ENCODE measurements around the gene MYO1C. TPM values are rescaled to one million over a fixed set of nuclear protein-coding genes. Genes with fewer than 3 reads are reported as not detected.
A peak's percentile ranks its signal among the peaks of the same experiment; 100 is the strongest.

Gene MYO1C
- total and polyA plus RNA-seq, 9 of the 15 experiments (the other 6 are each of a cell fraction or from before 2014, with no cell fraction given), result 0.46 to 32.5 (median 11.6) TPM

DNA sequence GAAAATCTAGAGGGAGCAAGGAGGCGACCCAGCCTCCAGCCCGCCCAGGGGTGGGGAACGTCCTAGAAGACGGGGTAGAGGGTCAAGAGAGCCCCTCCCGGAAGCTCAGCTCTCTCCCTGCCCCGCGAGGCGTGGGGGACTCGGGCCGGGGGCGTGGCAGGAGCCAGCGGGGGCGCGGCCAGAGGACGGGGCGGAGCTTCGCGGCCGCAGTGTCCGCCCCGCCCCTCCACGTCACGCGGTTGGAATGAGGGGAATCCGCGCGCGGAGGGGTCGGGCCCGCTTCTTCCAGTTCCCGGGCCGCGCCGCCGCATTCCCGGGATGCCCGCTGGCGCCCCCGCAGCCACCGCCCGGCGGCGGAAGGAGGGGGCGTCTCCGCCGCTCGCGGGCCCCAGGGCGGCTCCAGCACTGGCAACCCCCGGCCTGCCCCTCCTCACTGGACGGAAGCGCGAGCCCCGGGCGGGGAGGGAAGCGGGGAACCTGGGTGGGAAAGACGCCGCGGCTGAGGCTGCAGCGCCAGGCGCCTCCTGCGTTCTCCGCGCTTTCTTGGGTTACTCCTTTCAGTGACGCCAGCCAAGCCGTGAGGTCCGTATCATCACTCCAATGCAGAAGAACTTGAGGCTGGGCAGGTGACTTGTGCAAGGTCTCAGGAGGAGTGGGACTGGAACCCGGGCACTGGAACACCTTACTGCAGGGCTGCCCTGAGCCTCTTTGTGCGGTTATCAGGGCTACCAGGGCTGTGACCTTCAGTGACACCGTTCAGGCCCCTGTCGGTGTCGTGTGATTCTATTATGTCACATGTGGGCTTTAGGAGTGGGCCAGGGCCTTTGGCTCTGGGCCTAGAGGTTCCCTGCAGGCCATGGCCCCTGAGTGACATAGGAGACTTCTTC lies 4.3 kb downstream of the MYO1C start (continued):
- TF ChIP-seq, protein P1, sequence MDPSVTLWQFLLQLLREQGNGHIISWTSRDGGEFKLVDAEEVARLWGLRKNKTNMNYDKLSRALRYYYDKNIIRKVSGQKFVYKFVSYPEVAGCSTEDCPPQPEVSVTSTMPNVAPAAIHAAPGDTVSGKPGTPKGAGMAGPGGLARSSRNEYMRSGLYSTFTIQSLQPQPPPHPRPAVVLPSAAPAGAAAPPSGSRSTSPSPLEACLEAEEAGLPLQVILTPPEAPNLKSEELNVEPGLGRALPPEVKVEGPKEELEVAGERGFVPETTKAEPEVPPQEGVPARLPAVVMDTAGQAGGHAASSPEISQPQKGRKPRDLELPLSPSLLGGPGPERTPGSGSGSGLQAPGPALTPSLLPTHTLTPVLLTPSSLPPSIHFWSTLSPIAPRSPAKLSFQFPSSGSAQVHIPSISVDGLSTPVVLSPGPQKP (CRISPR knock-in tag; IDR thresholded peaks at IDR 0.05), result no peak
- TF ChIP-seq TOE1 (IDR thresholded peaks at IDR 0.05; ENCODE audit: borderline replicate concordance) (no peak), TOE1 (CRISPR knock-in tag; IDR thresholded peaks at IDR 0.05; ENCODE audit: borderline replicate concordance, low read depth) (no peak), NONO (IDR thresholded peaks at IDR 0.05; ENCODE audit: low read depth in 2 of 2, low read length in 1 of 2) (peak in 1 of 2 experiments; percentile 44; a peak in 1 of 4 replicates), KLF13 (tag; IDR thresholded peaks at IDR 0.05; ENCODE audit: borderline replicate concordance, low read depth) (no peak; the same call in 1 of the 2 replicates), ESRRA (IDR thresholded peaks at IDR 0.05; ENCODE audit: borderline replicate concordance, low read depth) (peak; percentile 63; the same call in 1 of the 2 replicates), KAT7 (CRISPR knock-in tag; IDR thresholded peaks at IDR 0.05; ENCODE audit: borderline replicate concordance) (0 out of 2 replicates have a peak, but pooled peaks have one; percentile 2), SUPT5H (IDR thresholded peaks at IDR 0.05) (no peak), RFX7 (CRISPR knock-in tag; IDR thresholded peaks at IDR 0.05) (no peak), PRMT5 (CRISPR knock-in tag; IDR thresholded peaks at IDR 0.05) (no peak), SIRT6 (IDR thresholded peaks at IDR 0.05; ENCODE audit: low read depth, low read length) (no peak)
- TF ChIP-seq, protein P2, sequence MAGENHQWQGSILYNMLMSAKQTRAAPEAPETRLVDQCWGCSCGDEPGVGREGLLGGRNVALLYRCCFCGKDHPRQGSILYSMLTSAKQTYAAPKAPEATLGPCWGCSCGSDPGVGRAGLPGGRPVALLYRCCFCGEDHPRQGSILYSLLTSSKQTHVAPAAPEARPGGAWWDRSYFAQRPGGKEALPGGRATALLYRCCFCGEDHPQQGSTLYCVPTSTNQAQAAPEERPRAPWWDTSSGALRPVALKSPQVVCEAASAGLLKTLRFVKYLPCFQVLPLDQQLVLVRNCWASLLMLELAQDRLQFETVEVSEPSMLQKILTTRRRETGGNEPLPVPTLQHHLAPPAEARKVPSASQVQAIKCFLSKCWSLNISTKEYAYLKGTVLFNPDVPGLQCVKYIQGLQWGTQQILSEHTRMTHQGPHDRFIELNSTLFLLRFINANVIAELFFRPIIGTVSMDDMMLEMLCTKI (IDR thresholded peaks at IDR 0.05; ENCODE audit: partially characterized antibody), result no peak
- TF ChIP-seq, protein P3, sequence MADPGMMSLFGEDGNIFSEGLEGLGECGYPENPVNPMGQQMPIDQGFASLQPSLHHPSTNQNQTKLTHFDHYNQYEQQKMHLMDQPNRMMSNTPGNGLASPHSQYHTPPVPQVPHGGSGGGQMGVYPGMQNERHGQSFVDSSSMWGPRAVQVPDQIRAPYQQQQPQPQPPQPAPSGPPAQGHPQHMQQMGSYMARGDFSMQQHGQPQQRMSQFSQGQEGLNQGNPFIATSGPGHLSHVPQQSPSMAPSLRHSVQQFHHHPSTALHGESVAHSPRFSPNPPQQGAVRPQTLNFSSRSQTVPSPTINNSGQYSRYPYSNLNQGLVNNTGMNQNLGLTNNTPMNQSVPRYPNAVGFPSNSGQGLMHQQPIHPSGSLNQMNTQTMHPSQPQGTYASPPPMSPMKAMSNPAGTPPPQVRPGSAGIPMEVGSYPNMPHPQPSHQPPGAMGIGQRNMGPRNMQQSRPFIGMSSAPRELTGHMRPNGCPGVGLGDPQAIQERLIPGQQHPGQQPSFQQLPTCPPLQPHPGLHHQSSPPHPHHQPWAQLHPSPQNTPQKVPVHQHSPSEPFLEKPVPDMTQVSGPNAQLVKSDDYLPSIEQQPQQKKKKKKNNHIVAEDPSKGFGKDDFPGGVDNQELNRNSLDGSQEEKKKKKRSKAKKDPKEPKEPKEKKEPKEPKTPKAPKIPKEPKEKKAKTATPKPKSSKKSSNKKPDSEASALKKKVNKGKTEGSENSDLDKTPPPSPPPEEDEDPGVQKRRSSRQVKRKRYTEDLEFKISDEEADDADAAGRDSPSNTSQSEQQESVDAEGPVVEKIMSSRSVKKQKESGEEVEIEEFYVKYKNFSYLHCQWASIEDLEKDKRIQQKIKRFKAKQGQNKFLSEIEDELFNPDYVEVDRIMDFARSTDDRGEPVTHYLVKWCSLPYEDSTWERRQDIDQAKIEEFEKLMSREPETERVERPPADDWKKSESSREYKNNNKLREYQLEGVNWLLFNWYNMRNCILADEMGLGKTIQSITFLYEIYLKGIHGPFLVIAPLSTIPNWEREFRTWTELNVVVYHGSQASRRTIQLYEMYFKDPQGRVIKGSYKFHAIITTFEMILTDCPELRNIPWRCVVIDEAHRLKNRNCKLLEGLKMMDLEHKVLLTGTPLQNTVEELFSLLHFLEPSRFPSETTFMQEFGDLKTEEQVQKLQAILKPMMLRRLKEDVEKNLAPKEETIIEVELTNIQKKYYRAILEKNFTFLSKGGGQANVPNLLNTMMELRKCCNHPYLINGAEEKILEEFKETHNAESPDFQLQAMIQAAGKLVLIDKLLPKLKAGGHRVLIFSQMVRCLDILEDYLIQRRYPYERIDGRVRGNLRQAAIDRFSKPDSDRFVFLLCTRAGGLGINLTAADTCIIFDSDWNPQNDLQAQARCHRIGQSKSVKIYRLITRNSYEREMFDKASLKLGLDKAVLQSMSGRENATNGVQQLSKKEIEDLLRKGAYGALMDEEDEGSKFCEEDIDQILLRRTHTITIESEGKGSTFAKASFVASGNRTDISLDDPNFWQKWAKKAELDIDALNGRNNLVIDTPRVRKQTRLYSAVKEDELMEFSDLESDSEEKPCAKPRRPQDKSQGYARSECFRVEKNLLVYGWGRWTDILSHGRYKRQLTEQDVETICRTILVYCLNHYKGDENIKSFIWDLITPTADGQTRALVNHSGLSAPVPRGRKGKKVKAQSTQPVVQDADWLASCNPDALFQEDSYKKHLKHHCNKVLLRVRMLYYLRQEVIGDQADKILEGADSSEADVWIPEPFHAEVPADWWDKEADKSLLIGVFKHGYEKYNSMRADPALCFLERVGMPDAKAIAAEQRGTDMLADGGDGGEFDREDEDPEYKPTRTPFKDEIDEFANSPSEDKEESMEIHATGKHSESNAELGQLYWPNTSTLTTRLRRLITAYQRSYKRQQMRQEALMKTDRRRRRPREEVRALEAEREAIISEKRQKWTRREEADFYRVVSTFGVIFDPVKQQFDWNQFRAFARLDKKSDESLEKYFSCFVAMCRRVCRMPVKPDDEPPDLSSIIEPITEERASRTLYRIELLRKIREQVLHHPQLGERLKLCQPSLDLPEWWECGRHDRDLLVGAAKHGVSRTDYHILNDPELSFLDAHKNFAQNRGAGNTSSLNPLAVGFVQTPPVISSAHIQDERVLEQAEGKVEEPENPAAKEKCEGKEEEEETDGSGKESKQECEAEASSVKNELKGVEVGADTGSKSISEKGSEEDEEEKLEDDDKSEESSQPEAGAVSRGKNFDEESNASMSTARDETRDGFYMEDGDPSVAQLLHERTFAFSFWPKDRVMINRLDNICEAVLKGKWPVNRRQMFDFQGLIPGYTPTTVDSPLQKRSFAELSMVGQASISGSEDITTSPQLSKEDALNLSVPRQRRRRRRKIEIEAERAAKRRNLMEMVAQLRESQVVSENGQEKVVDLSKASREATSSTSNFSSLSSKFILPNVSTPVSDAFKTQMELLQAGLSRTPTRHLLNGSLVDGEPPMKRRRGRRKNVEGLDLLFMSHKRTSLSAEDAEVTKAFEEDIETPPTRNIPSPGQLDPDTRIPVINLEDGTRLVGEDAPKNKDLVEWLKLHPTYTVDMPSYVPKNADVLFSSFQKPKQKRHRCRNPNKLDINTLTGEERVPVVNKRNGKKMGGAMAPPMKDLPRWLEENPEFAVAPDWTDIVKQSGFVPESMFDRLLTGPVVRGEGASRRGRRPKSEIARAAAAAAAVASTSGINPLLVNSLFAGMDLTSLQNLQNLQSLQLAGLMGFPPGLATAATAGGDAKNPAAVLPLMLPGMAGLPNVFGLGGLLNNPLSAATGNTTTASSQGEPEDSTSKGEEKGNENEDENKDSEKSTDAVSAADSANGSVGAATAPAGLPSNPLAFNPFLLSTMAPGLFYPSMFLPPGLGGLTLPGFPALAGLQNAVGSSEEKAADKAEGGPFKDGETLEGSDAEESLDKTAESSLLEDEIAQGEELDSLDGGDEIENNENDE (IDR thresholded peaks at IDR 0.05; ENCODE audit: low read depth, low read length), result no peak
